GM18520 (cell line): ENCODE measurements around the gene MAMDC4.
A peak's percentile ranks its signal among the peaks of the same experiment; 100 is the strongest.
"Not testable (repeated sequence)": the region's sequence is repeated elsewhere in the genome, so short reads cannot be mapped to it uniquely, and the experiment has no call there.

Source experiments
- ATAC-seq: cut with Tn5 transposase; IDR thresholded peaks from one replicate; pipeline ENCODE4 v1.9.1; 2021; ENCODE audit not compliant: unreplicated experiment

Gene MAMDC4

DNA sequence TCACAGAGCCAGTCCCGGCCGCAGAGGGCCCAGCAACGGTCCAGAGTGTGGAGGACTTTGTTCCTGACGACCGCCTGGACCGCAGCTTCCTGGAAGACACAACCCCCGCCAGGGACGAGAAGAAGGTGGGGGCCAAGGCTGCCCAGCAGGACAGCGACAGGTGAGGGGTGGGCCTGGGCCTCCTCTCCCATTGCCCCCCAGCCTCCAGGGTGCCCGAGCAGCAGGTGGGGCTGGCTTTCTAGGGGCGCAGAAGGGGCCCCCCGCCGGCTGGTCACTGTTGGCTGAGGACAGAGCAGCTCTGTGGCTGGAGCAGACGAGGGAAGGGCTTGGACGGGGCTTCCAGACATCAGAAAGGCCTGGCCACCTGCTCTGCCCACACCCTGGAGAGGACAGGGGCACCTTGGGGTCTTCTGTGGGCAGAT is 14.3 kb upstream of the MAMDC4 start:
- not testable (repeated sequence) for ATAC-seq

DNA sequence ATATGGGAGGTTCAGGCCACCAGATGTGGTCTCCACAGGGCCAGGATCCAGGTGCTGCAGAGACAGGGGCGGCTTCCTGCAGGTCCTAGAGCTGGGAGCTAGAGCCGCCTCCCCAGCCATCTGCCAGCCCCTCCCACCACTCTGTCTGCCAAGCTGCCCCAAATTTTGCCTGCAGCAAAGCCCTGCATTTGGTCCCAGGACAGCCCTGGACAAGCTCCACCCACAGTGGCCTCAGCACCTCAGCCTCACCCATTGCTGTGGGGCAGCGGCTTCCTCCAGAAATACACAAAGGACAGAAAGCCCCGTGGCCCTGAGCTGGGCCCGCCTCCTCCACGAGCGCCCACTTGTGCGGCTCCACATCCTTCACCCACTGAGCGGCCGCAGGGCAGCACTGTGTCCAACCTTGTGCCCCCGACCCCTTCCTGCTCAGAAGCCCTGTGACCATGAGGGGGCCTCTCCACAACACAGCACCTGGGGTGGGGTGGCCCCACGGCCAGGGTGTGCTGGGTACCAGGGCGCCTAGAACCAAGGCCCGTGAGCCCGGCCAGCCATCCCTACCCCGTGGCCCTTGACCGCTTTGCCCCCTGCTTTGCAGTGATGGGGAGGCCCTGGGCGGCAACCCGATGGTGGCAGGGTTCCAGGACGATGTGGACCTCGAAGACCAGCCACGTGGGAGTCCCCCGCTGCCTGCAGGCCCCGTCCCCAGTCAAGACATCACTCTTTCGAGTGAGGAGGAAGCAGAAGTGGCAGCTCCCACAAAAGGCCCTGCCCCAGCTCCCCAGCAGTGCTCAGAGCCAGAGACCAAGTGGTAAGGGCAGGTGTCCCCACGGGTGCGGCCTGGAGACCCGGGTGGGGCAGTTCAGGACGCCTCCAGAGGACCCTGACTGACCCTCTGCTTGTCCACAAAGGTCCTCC is 13.6 kb upstream of the MAMDC4 start:
- no peak for ATAC-seq

GRCh38 chr9:136839229-136840139 is 12.7 kb upstream of the MAMDC4 start:
- ATAC-seq = no peak

DNA sequence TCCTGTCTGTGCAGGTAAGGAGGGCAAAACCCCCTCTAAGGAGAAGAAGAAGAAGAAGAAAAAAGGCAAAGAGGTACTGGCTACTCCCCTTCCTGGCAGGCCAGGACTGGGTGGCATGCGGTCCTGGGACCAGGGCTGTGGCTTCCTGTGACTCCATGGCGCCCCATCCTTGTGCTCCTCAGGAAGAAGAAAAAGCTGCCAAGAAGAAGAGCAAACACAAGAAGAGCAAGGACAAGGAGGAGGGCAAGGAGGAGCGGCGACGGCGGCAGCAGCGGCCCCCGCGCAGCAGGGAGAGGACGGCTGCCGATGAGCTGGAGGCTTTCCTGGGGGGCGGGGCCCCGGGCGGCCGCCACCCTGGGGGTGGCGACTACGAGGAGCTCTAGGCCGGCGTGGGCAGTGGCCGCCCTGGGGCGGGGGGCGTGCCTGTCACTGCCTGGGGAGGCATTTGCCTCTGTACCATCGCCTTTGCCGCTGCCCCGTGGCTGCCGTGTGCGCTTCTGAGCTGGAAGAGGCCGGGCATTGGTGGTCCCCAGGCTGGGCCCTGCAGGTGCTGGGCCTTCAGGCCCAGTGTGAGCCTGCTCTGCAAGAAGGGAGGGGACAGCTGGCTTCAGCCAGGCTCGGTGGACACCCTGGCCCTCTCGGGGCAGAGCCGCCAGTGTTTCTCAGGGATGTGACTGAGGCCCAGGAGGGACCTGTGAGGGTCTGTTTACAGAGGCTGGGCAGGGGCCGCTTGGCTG is 11.8 kb upstream of the MAMDC4 start:
- no peak for ATAC-seq

DNA sequence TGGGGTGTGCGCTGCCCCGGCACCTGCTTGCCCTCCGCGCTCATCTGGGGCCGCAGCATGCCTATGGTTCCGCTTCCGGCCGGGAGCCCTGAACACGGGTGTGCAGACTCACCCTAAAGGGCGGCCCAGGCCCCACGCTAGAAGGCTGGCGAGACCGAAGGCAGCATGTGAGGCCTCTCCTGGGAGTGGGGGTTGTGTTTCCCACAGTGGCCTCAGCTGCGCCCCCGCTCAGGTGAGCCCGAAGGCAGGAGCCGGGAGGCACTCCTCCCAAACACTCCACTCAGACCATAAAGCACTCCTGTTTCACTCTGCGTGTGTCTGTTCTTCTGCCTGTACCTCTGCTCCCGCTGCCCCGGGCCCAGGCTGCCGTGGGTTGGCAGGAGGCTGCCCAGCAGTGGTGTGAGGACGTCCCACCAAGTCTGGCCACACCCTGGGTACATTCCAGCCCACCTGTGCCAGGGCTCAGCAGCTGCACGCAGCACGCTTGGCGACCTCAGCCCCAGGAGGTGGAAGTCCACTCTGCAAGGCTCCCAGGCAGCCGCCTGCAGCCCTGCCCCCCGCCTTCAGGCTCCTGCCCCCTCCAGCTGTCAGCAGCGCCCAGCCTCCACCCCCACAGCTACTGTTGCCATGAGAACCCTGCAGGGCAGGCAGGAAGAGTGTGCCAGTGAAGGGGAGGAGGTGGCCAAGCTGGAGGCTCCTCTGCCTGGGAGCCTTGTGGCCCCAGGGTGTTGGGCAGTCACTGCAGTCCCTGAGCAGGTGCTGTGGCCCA is 11.1 kb upstream of the MAMDC4 start:
- ATAC-seq = no peak

- not testable (repeated sequence) for ATAC-seq
These were observed 10.3 kb upstream of the MAMDC4 start for GRCh38 chr9:136841646-136842379.

- peak; percentile 43 for ATAC-seq
These were observed 9.7 kb upstream of the MAMDC4 start, which contains the start of gene AJM1 for GRCh38 chr9:136842380-136842948. AJM1 (plus strand) TSS chr9:136842478; CDS start chr9:136844415, 1,937 bp downstream.

DNA sequence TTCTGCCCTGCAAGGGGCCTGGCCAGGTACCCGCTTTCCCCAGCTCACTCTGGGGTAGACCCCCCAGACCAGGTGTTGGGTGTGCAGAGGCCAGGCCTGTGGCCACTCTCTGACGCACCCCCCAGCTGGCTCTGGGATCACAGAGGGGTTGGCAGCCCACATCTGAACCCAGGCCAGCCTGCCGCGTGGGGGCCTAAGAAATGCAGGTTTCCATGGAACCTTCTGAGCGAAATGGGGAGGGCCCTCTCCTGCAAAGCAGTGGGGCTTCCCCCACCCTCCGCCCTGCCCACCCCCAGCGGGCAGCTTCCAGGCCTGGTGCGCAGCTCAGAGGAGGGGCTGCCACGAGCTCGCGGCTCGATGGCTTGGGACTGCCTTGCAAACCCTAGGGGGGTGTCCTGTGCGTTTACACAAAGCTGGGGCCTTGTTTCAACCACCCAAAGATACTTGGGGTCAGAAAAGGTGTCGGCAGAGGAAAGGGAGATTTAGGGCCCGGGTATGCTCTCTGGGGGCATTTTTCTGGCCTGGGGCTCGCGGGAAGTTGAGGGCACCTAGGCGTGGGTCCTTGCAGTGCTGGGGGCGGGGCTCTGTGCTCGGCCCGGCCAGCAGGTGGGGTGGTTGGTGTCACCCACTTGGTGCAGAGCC is 8.9 kb upstream of the MAMDC4 start:
- not testable (repeated sequence) for ATAC-seq

DNA sequence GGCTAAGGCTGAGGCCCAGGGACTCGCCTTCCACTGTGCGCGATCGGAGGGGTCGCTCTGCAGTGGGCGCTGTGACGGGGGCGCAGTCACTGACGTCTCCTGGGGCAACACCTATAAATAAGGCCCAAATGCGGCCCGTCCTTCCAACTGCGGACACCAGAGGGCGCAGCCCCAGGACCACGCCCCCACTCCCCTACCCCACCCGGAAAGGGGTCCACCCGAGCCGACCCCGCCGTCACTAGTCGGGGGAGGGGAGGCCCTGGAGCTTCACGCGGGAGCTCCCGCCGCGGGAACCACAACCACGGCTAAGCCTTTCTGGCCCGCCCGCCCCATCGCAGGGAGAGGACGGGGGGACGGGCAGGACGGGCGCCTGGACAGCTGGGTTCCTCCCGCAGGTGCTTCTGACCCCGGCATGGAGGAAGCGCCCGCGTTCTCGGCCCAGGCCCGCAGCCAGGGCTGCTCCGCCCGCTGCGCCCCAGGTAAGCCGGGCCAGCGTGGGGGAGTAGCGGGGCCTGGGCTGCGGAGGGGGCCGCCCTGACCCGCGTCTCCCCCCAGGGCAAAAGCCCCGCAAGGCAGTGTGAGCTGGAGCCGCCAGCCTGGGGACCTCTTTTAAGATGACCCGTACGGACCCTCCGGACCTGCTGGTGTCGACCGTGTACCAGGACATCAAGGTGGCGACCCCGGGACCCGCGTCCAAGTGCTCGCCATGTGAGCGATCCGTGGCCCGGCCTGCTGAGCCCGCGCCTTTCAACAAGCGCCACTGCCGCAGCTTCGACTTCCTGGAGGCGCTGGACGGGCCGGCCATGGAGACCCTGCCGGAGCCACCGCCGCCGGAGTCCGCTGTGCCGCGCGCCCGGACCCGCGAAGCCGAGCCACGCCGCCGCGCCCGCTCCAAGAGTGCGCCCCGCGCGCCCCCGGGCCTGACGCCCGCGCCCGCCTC is 8.1 kb upstream of the MAMDC4 start:
- ATAC-seq = not testable (repeated sequence)

GRCh38 chr9:136844761-136845464 is 7.2 kb upstream of the MAMDC4 start:
- ATAC-seq = no peak

GRCh38 chr9:136845465-136846260 is 6.5 kb upstream of the MAMDC4 start:
- no peak for ATAC-seq

DNA sequence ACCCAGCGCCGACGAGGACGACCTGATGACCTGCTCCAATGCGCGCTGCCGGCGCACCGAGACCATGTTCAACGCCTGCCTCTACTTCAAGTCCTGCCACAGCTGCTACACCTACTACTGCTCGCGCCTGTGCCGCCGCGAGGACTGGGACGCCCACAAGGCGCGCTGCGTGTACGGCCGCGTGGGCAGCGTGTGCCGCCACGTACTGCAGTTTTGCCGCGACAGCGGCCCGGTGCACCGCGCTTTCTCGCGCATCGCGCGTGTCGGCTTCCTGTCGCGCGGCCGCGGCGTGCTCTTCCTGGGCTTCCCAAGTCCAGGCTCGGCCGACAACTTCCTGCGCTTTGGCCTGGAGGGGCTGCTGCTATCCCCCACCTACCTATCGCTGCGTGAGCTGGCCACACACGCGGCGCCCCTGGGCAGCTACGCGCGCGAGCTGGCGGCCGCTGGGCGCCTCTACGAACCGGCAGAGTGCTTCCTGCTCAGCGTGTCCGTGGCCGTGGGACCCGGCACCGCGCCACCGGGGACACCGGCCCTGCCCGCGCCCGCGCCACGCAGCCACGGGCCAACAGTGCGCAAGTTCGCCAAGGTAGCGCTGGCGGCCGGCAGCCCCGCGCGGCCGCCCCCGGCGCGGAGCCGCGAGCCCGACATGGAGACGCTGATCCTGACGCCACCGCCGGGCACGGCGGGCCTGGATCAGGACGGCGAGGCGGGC is 5.6 kb upstream of the MAMDC4 start:
- no peak for ATAC-seq

- no peak for ATAC-seq
These were observed 4.9 kb upstream of the MAMDC4 start for GRCh38 chr9:136847088-136847825.

GRCh38 chr9:136847826-136848392 is 4.2 kb upstream of the MAMDC4 start:
- ATAC-seq = no peak
